Left lung (tissue), 10 donors: ENCODE measurements around the gene CRHBP. TPM values are rescaled to one million over a fixed set of nuclear protein-coding genes. Genes with fewer than 3 reads are reported as not detected.
A peak's percentile ranks its signal among the peaks of the same experiment; 100 is the strongest.

Experiments
- ATAC-seq: fragments of 200-7000 bp; cut with Tn5 transposase; one replicate; pipeline ENCODE4 v1.9.1; 2020; ENCODE audit warnings: moderate library complexity
- DNase-seq, 4 donors: peaks; one replicate each; pipeline ENCODE4 v3.0.0-alpha.2; 2013 to 2020
- H3K27ac ChIP-seq, 2 donors: fragments of 200-600 bp; sonication (generic) in 1 of 2; one replicate each; pipeline versions ENCODE4 v1.5.0 to v1.8.0; 2020 to 2021
- H3K27me3 ChIP-seq, 2 donors: fragments of 200-600 bp; sonication (generic) in 1 of 2; one replicate each; pipeline versions ENCODE4 v1.5.0 to v1.8.0; 2020 to 2021
- H3K36me3 ChIP-seq, 2 donors: fragments of 200-600 bp; sonication (generic) in 1 of 2; one replicate each; pipeline versions ENCODE4 v1.5.0 to v1.8.0; 2020 to 2021
- H3K4me1 ChIP-seq, 2 donors: fragments of 200-600 bp; one replicate each; pipeline ENCODE4 v1.8.0; 2021
- H3K4me3 ChIP-seq, 2 donors: fragments of 200-600 bp; sonication (generic) in 1 of 2; one replicate each; pipeline versions ENCODE4 v1.5.0 to v1.8.0; 2020 to 2021; ENCODE audit warnings: mild to moderate bottlenecking in 1 of 2
- H3K9me3 ChIP-seq, 2 donors: fragments of 200-600 bp; sonication (generic) in 1 of 2; one replicate each; pipeline versions ENCODE4 v1.5.0 to v1.8.0; 2020 to 2021
- intact Hi-C, 2 donors: fragments of 100-400 bp; cut with DNase I; formaldehyde crosslinking; loops; one replicate each; pipeline versions ENCODE4 v1.11.2 to v1.14.2; 2022
- polyA plus RNA-seq, 6 donors: library from polyadenylated mRNA; unstranded; fragments of 120-200 nt; gene quantifications; one replicate each; pipeline ENCODE4 v1.2.1, GENCODE V29; 2013; ENCODE audit not compliant: insufficient read length in 6 of 6
- total RNA-seq, 2 donors: library from RNA; stranded (reverse); fragmentation: NEBNext Ultra II Directional; extraction: Animal tissue kit (Norgen Biotek cat#: 25700); gene quantifications; one replicate each; pipeline ENCODE4 v1.2.1, GENCODE V29; 2021
- TF ChIP-seq, protein P1 (sequence below), 2 donors: fragments of 200-600 bp; sonication (generic) in 1 of 2; IDR thresholded peaks; one replicate each; pipeline versions ENCODE4 v1.5.0 to v1.8.0; 2021; ENCODE audit warnings: antibody characterized with exemption in 2 of 2
- donor health status: DM: no; HTN: yes; CAD: no.
- donor health status: DM: no; HTN: no; CAD: no.

The CRHBP gene
- total and polyA plus RNA-seq, 8 donors, result 0.22 to 0.72 (median 0.50) TPM; not detected in 2

DNA sequence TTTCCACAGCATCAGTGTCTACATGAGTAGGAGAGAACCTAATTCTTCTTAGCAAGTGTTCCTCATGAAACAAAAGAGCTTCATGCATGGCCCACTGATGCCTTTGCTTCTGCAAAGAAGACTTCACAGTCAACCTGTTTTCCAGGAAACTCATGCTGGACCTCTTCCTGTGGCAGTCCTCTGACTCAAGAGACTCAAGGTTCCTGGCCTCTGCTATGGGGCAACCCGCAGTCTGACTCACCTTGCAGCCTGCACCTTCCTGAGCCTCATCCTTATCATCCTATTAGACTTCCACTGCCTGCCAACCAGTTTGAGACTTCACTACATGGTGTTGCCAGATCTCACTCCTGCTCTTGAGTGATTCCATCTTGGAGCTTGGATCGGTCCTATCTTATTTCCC lies 59.8 kb downstream of the CRHBP start:
- Histone ChIP-seq H3K27ac (no peak overlapping the region), H3K4me1 (no peaks in the 10 kb centered on the region), H3K36me3 (no peaks in the 10 kb centered on the region), H3K9me3 (no peaks in the 10 kb centered on the region), H3K4me3 (no peak overlapping the region), H3K27me3 (no peaks in the 10 kb centered on the region)
- TF ChIP-seq, protein P1, sequence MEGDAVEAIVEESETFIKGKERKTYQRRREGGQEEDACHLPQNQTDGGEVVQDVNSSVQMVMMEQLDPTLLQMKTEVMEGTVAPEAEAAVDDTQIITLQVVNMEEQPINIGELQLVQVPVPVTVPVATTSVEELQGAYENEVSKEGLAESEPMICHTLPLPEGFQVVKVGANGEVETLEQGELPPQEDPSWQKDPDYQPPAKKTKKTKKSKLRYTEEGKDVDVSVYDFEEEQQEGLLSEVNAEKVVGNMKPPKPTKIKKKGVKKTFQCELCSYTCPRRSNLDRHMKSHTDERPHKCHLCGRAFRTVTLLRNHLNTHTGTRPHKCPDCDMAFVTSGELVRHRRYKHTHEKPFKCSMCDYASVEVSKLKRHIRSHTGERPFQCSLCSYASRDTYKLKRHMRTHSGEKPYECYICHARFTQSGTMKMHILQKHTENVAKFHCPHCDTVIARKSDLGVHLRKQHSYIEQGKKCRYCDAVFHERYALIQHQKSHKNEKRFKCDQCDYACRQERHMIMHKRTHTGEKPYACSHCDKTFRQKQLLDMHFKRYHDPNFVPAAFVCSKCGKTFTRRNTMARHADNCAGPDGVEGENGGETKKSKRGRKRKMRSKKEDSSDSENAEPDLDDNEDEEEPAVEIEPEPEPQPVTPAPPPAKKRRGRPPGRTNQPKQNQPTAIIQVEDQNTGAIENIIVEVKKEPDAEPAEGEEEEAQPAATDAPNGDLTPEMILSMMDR (IDR thresholded peaks at IDR 0.05), result no peak
- intact Hi-C loops, result no loop called here
- ATAC-seq, result no peak
- DNase-seq, result no peak

DNA sequence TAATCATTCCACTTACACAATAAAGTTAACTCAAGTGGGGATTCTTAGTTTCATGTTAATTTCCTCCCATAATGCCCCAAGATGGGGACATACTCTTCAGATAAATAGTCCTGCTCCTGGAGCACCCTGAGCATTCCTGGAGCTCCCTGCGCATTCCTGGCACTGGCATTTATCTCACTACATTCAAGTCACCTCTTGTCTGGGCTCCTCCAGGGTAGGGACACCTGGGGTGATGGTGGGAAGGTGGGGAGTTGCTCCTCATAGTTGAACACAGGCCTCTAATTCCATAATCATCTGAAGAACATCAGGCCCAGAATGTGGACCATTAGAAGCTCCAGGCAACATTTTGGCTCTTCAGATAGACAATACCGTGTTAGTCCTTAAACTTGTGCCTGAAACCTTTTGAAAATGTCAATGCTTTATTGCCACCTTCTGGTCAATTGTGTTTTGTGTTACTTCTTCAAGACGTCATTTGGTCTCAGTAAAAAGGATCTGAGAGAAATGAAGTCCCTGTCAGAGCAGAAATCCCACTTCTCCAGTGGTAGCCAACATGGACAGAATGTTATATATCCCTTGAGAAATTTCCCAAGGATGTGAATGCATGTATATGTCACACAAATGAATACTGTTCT lies 63.2 kb downstream of the CRHBP start:
- Histone ChIP-seq H3K36me3 (no peaks in the 10 kb centered on the region), H3K4me3 (no peak overlapping the region), H3K27me3 (no peaks in the 10 kb centered on the region), H3K27ac (no peak overlapping the region), H3K9me3 (no peaks in the 10 kb centered on the region), H3K4me1 (no peaks in the 10 kb centered on the region)
- peak in 2 of 4 donors; percentile 17 to 53 for DNase-seq
- TF ChIP-seq, protein P1 (IDR thresholded peaks at IDR 0.05), result peak in 1 of 2 donors; percentile 18
- ATAC-seq, result peak; percentile 61
- intact Hi-C loops, result no loop called here

DNA sequence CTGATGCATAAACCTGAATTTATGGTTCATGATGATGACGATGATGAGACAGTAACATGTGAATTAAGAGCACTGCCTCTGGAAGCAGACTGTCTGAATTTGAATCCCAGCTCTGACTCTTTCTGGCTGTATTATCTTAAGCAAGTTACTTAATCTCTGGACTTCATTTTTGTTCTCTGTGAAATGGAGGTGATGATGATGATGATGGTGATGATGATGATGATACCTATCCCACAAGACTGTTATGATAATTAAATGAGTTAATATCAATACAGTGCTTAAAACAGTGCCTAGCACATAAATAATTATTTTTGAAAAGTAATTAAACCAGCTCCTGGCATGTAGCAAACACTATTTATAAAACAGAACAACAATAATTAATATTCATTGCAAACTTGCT lies 64.1 kb downstream of the CRHBP start:
- Histone ChIP-seq H3K36me3 (no peaks in the 10 kb centered on the region), H3K9me3 (no peaks in the 10 kb centered on the region), H3K4me3 (no peak overlapping the region), H3K27ac (no peak overlapping the region), H3K4me1 (no peaks in the 10 kb centered on the region), H3K27me3 (peaks cover 0 to 4% of the 10 kb centered on the region in 2 donors)
- DNase-seq (no peak), ATAC-seq (no peak)
- TF ChIP-seq, protein P1 (IDR thresholded peaks at IDR 0.05), result no peak
- intact Hi-C loops, result no loop called here

DNA sequence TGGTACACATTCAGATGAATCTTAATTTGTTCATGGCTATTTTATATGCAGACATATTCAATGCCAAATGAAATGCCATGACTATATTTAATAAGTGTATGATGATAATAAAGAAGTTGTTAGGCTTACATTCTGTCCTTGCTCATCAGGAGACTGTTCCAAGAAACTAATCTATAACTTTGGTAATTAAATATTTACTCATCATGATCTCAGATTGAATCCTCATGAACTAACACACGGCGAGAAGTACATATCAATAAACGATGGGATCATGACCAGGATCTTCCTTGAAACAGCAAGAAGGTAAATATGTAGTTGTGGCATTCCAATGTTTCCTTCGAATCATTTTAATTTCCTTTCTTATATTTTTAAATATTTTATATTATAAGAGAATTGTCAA lies 64.8 kb downstream of the CRHBP start:
- Histone ChIP-seq H3K36me3 (no peaks in the 10 kb centered on the region), H3K4me1 (no peaks in the 10 kb centered on the region), H3K27ac (no peak overlapping the region), H3K27me3 (peaks cover 0 to 9% of the 10 kb centered on the region in 2 donors), H3K9me3 (no peaks in the 10 kb centered on the region), H3K4me3 (no peak overlapping the region)
- TF ChIP-seq, protein P1 (IDR thresholded peaks at IDR 0.05), result no peak
- DNase-seq (no peak), ATAC-seq (no peak)
- intact Hi-C loops, result no loop called here

Other genes with a start within 250 kb of the CRHBP start
- gene F2R, start 236.9 kb upstream of the CRHBP start, total RNA-seq, result 10 to 100 TPM; 21.2 to 29.4 TPM
- 10 to 100 TPM; 36.2 to 54.4 (median 46.7) TPM for gene F2R, start 236.9 kb upstream of the CRHBP start, polyA plus RNA-seq
- 10 to 100 TPM in 1 of 2 donors, 1 to 10 TPM in 1; 6.5 to 12.0 TPM for gene F2RL1, start 134.0 kb upstream of the CRHBP start, total RNA-seq
- 10 to 100 TPM in 2 of 6 donors, 1 to 10 TPM in 4; 8.0 to 10.5 (median 8.5) TPM for gene F2RL1, start 134.0 kb upstream of the CRHBP start, polyA plus RNA-seq
- gene S100Z, start 103.0 kb upstream of the CRHBP start, total RNA-seq, result under 1 TPM; 0.52 to 0.60 TPM
- gene S100Z, start 103.0 kb upstream of the CRHBP start, polyA plus RNA-seq, result under 1 TPM; 0.16 to 0.57 (median 0.31) TPM
- 10 to 100 TPM; 20.9 to 21.0 TPM for gene AGGF1, start 77.4 kb downstream of the CRHBP start, total RNA-seq
- gene AGGF1, start 77.4 kb downstream of the CRHBP start, polyA plus RNA-seq, result 10 to 100 TPM; 24.1 to 27.2 (median 25.7) TPM
- gene ZBED3, start 134.2 kb downstream of the CRHBP start, total RNA-seq, result 10 to 100 TPM; 11.9 to 13.6 TPM
- gene ZBED3, start 134.2 kb downstream of the CRHBP start, polyA plus RNA-seq, result 10 to 100 TPM; 28.2 to 32.4 (median 29.3) TPM